ENCODE measurements around the gene SNED1.

DNA sequence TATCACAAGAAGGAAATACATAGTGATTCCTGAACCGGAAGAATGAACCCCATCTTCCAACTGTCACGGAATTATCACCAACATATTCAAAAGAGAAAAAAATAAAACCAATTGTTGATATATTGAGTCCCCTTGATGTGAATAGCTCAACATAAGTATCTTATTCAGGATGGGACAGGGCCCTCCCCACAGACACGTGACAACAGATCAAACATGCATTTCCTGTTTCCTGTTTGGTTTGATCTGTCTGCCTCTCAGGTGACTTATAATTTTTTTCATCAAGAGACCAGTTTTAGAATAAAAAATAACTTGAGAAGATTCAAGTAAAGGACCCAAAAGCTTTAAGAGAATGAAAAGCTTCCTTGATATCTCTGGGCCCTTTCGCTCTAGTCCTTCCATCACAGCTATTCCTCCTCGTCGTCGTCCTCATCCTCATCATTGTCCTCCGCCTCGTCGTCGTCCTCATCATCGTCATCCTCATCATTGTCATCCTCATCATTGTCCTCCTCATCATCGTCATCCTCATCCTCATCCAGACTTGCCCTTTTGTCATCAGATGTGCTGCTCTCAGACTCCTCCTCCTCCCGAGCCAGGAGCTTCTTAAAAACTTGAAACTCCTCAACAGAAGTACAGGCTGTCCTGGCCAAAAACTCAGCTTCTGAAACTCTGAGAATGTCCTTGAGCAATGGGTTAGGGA, 97.3 kb downstream of the SNED1 start:
- TF ChIP-seq, protein P1, sequence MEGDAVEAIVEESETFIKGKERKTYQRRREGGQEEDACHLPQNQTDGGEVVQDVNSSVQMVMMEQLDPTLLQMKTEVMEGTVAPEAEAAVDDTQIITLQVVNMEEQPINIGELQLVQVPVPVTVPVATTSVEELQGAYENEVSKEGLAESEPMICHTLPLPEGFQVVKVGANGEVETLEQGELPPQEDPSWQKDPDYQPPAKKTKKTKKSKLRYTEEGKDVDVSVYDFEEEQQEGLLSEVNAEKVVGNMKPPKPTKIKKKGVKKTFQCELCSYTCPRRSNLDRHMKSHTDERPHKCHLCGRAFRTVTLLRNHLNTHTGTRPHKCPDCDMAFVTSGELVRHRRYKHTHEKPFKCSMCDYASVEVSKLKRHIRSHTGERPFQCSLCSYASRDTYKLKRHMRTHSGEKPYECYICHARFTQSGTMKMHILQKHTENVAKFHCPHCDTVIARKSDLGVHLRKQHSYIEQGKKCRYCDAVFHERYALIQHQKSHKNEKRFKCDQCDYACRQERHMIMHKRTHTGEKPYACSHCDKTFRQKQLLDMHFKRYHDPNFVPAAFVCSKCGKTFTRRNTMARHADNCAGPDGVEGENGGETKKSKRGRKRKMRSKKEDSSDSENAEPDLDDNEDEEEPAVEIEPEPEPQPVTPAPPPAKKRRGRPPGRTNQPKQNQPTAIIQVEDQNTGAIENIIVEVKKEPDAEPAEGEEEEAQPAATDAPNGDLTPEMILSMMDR (IDR thresholded peaks at IDR 0.05): no peak
- TF ChIP-seq EZH2 (IDR thresholded peaks at IDR 0.05) (no peak), EZH2phosphoT487 (IDR thresholded peaks at IDR 0.05) (no peak)
